Esophagus (tissue), 2 donors: ENCODE measurements around the gene SMYD3. TPM values are rescaled to one million over a fixed set of nuclear protein-coding genes. Genes with fewer than 3 reads are reported as not detected.

Experiments used
- H3K27ac ChIP-seq, 2 donors: one replicate each; pipeline ENCODE4 v1.5.1; 2013; ENCODE audit warnings: low read depth in 2 of 2, mild to moderate bottlenecking in 2 of 2, inconsistent platforms in 1 of 2, low read length in 1 of 2, moderate library complexity in 1 of 2
- H3K27me3 ChIP-seq, 2 donors: one replicate each; pipeline ENCODE4 v1.6.1; 2013; ENCODE audit warnings: low read length in 2 of 2, control low read depth in 1 of 2, mild to moderate bottlenecking in 1 of 2; ENCODE audit not compliant: insufficient read depth in 2 of 2, control insufficient read depth in 1 of 2
- H3K36me3 ChIP-seq, 2 donors: one replicate each; pipeline ENCODE4 v1.6.1; 2013; ENCODE audit warnings: low read length in 1 of 2; ENCODE audit not compliant: control insufficient read depth in 2 of 2, insufficient read depth in 2 of 2
- H3K4me1 ChIP-seq, 2 donors: one replicate each; pipeline ENCODE4 v1.6.1; 2013; ENCODE audit warnings: low read length in 1 of 2; ENCODE audit not compliant: control insufficient read depth in 2 of 2, insufficient read depth in 2 of 2
- H3K4me3 ChIP-seq, 2 donors: one replicate each; pipeline ENCODE4 v1.5.1; 2013; ENCODE audit warnings: low read length in 2 of 2, mild to moderate bottlenecking in 2 of 2, low read depth in 1 of 2, moderate library complexity in 1 of 2
- H3K9me3 ChIP-seq, 2 donors: one replicate each; pipeline ENCODE4 v1.6.1; 2013; ENCODE audit warnings: mild to moderate bottlenecking in 2 of 2, low read depth in 1 of 2, low read length in 1 of 2, moderate library complexity in 1 of 2; ENCODE audit not compliant: control insufficient read depth in 2 of 2, insufficient read depth in 1 of 2
- WGBS, 2 donors: extraction: QIAGEN DNeasy Blood & Tissue Kit; methylation state at CpG; one replicate each; pipeline ENCODE4 v1.1.7; 2013; 5-methylcytosine and 5-hydroxymethylcytosine counted together
- polyA plus RNA-seq, 2 donors: library from polyadenylated mRNA; stranded (reverse); fragments of 200-250 nt; gene quantifications; one replicate each; pipeline ENCODE4 v1.2.3, GENCODE V29; 2013
- donor health status: healthy with polysubstance abuse.
- donor health status: Bipolar disorder and iron deficiency.

SMYD3 gene
- polyA plus RNA-seq: 1 to 10 TPM; 5.0 to 5.7 TPM

DNA sequence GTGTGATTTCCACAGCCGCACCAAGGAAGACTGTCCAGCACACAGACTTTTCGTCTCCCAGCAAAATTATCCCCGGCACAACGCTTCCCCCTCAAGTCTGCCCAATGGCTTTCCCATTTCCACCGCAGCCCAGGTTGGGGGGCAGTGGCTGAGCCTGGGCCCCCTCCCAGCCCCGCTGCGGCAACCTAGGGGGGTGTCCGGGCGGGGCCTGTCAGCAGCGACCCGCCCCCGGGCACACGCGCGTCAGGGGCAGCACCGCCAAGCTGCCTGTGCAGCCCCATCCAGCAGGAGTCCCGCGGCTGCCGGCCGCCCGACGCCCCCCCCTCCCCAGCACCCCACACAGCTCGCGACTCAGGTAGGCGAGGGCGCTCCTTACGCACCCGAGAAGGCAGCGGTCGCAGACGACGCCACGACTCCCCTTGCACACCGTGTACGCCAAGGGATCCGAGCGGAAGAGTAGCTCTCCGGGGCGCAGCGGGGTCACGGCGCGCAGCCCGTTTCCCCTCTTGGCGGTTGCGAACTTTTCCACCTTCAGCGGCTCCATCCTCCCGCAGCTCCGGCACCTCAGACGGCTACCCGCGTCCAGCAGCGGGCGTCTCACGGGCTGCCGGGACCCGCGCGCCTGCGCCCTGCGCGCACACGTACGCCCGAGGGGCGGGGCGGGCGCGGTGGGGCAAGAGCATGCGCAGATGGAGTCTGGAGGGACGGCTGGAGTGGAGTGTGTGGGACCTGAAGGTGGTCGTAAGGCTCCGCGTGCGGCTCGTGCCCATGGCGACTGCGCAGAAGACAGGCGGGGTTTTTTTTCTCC lies at the start of gene SMYD3:
TSS of gene SMYD3 (minus strand) at position 606 of the 808 bp plus-strand sequence.
- peak within 1 kb of the TSS; percentile 68 to 90 for H3K4me3 ChIP-seq
- 1% methylated on average over 74 to 79 of the region's 79 CpGs for WGBS, 2 donors
- no peaks in the 10 kb centered on the region for H3K36me3 ChIP-seq
- no peaks in the 10 kb centered on the region for H3K27me3 ChIP-seq
- H3K4me1 ChIP-seq: peaks cover 2 to 3% of the 10 kb centered on the region in 2 donors
- peak within 1 kb of the TSS; percentile 34 to 68 for H3K27ac ChIP-seq
- H3K9me3 ChIP-seq: no peaks in the 10 kb centered on the region

DNA sequence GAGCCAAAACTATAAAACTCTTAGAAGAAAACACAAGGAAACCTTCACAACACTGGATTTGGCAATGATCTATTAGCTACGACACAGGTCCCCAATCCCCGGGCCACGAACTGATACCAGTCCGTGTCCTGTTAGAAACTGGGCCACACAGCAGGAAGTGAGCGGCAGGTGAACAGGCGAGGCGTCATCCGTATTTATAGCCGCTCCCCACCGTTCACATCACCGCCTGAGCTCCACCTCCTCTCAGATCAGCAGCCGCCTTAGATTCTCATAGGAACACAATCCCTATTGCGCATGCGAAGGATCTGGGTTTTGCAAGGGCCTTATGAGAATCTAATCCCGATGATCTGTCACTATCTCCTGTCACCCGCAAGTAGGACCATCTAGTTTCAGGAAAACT lies 47.1 kb upstream of the SMYD3 start:
- no peak overlapping the region for H3K4me3 ChIP-seq
- peaks cover 0 to 5% of the 10 kb centered on the region in 2 donors for H3K36me3 ChIP-seq
- no peaks in the 10 kb centered on the region for H3K27me3 ChIP-seq
- H3K4me1 ChIP-seq: no peaks in the 10 kb centered on the region
- no peaks in the 10 kb centered on the region for H3K9me3 ChIP-seq
- 94 to 95% methylated on average over 16 of the region's 16 CpGs for WGBS, 2 donors
- H3K27ac ChIP-seq: no peak overlapping the region

DNA sequence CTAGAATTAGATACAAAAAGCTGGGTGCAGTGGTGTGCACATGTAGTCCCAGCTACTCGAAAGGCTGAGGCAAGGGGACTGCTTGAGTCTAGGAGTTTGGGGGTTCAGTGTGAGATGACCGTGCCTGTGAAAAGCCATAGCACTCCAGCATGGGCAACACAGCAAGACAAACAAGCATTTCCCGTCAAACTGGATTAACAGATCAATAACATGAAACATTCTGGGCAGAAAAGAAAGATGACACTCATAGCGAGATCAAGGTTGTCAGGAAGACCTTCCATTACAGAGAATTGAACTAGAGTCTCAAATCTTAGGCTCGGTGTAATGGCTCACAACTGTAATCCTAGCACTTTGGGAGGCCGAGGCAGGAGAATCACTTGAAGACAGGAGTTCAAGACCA lies 45.0 kb upstream of the SMYD3 start:
- no peak overlapping the region for H3K4me3 ChIP-seq
- peaks cover 0 to 4% of the 10 kb centered on the region in 2 donors for H3K36me3 ChIP-seq
- no peaks in the 10 kb centered on the region for H3K4me1 ChIP-seq
- no peaks in the 10 kb centered on the region for H3K9me3 ChIP-seq
- H3K27ac ChIP-seq: no peak overlapping the region
- WGBS, 2 donors: 85 to 89% methylated on average over 6 of the region's 6 CpGs
- H3K27me3 ChIP-seq: no peaks in the 10 kb centered on the region

GRCh38 chr1:246550402-246550801 lies 43.3 kb upstream of the SMYD3 start:
- H3K27ac ChIP-seq: no peak overlapping the region
- no peaks in the 10 kb centered on the region for H3K9me3 ChIP-seq
- H3K4me3 ChIP-seq: no peak overlapping the region
- H3K27me3 ChIP-seq: no peaks in the 10 kb centered on the region
- H3K4me1 ChIP-seq: no peaks in the 10 kb centered on the region
- 66 to 70% methylated on average over 11 of the region's 11 CpGs for WGBS, 2 donors
- peaks cover 0 to 9% of the 10 kb centered on the region in 2 donors for H3K36me3 ChIP-seq

DNA sequence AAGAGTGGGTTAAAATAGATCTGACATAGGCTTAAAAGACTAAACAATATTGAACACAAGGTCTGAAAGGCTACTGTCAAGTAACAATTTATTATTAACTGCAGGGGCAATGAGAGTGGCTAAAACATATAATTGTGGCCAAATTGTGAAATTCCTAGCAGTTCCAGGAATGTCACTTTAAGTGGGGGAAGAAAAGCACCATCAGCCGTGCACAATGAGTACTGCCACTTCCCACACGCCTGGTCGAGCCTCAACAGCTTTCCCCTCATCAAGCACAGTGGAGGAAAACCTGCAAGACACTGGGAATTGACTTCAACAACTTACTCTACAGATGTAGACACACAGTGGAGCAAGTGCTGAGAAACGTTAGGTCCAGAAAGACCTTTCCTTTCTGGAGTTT lies 42.6 kb upstream of the SMYD3 start:
- Histone ChIP-seq H3K9me3 (no peaks in the 10 kb centered on the region), H3K4me1 (no peaks in the 10 kb centered on the region), H3K27me3 (no peaks in the 10 kb centered on the region), H3K4me3 (no peak overlapping the region), H3K36me3 (peaks cover 0 to 9% of the 10 kb centered on the region in 2 donors), H3K27ac (no peak overlapping the region)
- 41 to 42% methylated on average over 4 of the region's 4 CpGs for WGBS, 2 donors

GRCh38 chr1:246544001-246544400 lies 36.9 kb upstream of the SMYD3 start:
- Histone ChIP-seq H3K27me3 (no peaks in the 10 kb centered on the region), H3K9me3 (no peaks in the 10 kb centered on the region), H3K4me3 (no peak overlapping the region), H3K4me1 (no peaks in the 10 kb centered on the region), H3K27ac (no peak overlapping the region), H3K36me3 (peaks cover 5 to 11% of the 10 kb centered on the region in 2 donors)
- WGBS, 2 donors: 96 to 97% methylated on average over 1 of the region's 1 CpG

GRCh38 chr1:246540738-246541491 lies 33.8 kb upstream of the SMYD3 start:
- no peak overlapping the region for H3K27ac ChIP-seq
- peaks cover 5 to 13% of the 10 kb centered on the region in 2 donors for H3K36me3 ChIP-seq
- no peaks in the 10 kb centered on the region for H3K9me3 ChIP-seq
- WGBS, 2 donors: 89 to 90% methylated on average over 7 of the region's 7 CpGs
- no peaks in the 10 kb centered on the region for H3K27me3 ChIP-seq
- no peaks in the 10 kb centered on the region for H3K4me1 ChIP-seq
- no peak overlapping the region for H3K4me3 ChIP-seq

GRCh38 chr1:246537887-246538286 lies 30.8 kb upstream of the SMYD3 start:
- no peak overlapping the region for H3K27ac ChIP-seq
- no peaks in the 10 kb centered on the region for H3K9me3 ChIP-seq

GRCh38 chr1:246537441-246537840 lies 30.4 kb upstream of the SMYD3 start:
- WGBS, 2 donors: 78 to 79% methylated on average over 7 of the region's 7 CpGs
- no peaks in the 10 kb centered on the region for H3K9me3 ChIP-seq
- peaks cover 0 to 3% of the 10 kb centered on the region in 2 donors for H3K36me3 ChIP-seq
- no peak overlapping the region for H3K4me3 ChIP-seq
- no peaks in the 10 kb centered on the region for H3K27me3 ChIP-seq
- H3K4me1 ChIP-seq: no peaks in the 10 kb centered on the region
- H3K27ac ChIP-seq: no peak overlapping the region

More at GRCh38 chr1:246537887-246538286, 30.8 kb upstream of the SMYD3 start:
- no peaks in the 10 kb centered on the region for H3K27me3 ChIP-seq
- H3K4me1 ChIP-seq: no peaks in the 10 kb centered on the region
- 55 to 62% methylated on average over 3 of the region's 3 CpGs for WGBS, 2 donors
- peaks cover 0 to 3% of the 10 kb centered on the region in 2 donors for H3K36me3 ChIP-seq
- no peak overlapping the region for H3K4me3 ChIP-seq
